Measurements from ENCODE around the gene P2RY2.

P2RY2 gene
- 0 to 0.04 (median 0) reads per million in 3 experiments for total RNA-seq

DNA sequence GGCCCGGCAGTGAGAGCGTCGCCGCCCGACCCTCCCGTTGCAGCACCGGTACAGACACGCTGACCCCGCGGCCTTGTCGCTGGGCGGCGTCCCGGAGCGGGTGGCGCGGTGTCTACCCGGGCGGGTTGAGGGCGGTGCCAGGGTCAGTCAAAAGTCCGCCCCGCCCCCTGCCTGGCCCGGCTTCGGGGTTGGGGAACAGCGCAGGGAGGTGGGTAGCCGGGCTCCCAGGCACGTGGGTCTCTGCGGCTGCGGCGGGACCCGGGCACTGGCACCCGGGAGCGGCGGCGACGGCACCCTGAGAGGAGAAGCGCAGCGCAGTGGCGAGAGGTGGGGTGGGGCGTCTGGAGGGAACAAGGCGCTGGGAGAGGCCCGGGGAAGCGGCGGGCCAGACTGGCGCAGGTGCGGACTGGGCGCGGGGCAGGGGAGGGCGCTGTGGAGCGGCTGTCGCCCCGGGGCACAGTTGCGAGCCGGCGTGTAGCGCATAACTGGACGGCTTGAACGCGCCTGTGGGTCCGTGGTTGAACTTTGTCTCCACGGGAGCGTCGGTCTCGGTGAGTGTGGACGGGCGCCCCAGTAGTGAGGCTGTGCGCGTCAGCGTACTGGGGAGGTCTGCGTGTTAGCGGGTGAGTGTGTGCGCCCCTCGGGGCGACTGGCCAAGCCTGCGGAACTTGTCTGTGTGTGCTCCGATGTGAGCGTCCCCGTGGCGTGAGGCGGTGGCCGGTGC lies at the start of gene P2RY2:
Gene P2RY2 (plus strand): TSS at position 176 of the 724 bp plus-strand sequence. CDS start 15,879 bp downstream, outside the sequence.
- DNase-seq = no peak

DNA sequence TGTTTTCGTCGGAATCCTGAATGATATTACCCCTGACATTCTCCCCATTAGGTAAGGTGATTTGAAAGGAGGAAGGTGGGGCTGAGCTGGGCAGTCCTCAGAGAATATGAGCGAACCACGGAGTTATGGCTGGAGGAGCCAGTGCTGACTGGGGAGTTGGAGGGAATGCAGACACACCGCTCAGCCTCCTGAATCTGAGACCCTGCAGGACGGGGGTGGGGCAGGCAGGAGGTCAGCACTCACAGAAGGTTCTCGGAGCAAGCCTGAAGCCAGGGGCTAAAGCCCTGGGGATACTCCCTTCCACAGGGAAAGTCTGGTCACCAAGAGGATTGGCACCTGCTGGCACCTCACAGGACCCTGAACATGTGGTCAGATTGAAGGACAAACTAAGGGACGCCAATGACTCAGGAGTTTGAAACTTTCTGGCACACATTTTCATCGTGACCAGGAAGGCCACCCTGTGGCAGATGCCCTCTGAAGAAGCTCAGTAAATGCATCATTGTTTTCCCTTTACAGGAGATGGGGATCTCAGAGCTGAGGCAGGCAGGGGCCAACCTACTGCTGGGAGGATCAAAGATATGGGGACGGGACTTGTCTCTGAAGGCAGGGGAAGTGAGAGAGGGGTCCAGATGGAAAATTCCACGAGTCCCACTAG lies 49.0 kb upstream of the P2RY2 start:
- no peak for DNase-seq

DNA sequence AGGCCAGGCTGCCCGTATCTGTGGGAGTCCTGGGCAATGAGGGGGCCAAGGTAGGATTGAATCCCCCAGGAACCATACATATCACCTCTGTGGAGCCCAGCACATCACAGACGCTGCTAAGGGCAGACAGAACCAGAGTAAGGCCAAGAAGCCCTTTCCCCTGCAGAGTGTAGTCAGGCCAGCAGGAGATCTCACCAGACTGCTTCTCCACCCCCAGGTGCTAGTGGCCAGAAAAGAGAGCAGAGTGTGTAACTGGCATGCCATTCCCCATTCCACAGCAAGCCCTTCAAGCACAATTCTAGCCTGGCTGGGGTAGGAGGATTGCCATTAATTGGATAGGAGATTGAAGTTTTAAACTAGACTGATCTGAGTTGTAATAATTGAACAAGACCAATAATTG lies 47.9 kb upstream of the P2RY2 start:
- no peak for DNase-seq

DNA sequence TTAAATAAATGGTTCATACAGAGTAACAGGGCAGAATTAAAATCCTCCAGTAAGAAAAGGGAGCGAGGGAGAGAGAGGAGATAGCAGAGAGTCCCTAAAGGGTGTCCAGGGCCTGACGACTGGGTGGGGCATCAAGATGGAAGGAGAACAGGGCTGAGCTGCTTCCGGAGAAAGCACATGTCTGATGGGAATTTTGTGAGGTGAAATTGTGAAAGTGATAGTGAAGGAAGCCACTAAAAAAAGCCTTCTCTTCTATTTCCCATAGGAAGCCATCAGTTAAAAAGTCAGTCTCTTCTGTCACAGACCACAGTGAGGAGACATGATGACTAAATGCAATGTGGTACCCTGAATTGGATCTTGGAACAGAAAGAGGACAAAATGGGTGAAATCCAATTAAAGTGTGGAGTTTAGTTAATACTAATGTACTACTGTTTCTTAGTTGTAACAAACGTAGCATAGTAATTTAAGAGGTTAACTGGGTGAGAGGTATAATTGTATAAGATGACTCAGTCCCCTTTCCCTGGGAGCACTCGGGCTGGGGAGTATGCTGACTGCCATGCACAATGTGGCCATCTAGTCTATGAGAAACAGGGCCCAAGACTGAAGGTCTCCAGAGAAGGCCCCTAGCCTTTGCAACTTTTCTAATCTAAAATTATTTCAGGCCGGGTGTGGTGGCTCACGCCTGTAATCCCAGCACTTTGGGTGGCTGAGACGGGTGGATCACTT lies 46.5 kb upstream of the P2RY2 start:
- no peak for DNase-seq

DNA sequence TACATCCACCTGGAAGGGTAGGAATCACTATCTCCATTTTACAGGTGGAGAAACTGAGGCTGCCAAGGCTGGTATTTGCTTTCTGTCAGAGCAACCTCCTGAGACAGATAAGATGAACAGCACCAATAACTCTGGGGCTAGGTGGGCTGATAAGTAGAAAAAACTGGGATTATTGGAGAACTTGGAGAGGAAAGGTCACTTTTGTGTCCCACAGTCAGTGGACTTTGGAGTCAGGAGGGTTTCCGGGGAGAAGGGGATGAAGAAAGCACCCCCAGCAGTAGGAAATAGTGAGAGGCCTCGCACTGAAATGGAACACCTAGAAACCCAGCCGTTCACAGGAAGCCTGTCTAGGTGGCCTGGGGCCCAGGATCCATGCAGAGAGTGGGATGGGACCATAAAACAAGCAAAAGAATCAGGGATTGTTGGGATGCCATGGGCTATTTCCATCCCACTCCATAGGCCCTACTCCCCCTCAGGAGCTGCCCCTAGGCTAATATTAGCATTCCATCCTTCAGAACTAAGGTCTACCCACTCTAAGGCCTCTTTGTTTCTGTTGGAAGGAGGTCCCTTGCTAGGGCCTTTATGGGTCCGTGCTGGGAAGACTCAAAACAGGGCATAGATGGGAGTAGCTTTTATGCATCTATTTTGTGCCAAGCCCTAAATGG lies 45.0 kb upstream of the P2RY2 start:
- DNase-seq = no peak

DNA sequence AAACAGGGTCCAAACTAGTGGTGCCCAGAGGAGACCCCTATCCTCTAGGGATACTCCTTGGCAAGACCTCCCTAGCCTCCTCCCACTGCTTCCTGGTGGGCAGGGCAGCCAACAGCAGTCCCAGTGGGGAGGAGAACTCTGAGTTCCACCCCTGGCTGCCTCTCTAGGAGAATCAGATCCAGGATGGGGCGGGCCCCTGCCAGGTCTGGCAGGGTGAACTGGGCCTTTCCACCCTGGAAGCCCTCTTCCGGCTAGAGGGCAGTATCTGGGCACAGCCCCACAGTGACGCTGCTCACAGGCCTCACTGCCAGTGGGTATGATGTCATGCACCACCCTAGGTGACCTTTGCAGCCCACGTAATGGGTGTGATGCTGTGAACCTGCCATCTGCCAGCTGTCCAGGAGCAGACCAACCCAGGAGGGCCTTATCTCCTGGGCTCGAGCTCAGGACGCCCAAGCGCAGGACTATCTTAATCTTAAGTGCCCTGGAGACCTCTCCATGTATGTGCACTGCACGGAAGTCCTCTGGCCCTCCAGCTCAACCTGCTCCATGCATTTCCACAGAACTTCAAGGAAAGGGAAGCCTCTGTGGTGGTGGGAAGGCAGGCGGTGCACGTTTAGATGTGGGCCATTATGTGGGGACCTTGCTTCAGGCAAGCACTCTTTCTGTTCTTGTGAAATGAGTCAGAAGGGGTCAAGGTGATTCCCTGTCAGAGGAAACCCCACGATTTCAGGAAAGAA lies 44.2 kb upstream of the P2RY2 start:
- DNase-seq = no peak

DNA sequence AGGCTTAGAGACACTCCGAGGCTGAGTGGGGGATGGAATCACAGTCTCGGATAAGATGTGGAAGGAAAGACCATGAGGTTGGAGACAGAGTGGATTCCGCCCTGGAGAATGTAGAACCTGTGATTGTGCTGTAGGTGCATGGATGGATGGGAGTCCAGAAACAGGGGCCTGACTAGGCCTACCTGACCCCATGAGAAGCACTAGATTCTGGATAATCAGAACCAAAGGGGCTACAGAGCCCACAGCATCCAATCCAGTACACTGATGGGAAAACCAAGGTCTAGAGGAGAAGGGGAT lies 43.6 kb upstream of the P2RY2 start:
- DNase-seq = no peak

DNA sequence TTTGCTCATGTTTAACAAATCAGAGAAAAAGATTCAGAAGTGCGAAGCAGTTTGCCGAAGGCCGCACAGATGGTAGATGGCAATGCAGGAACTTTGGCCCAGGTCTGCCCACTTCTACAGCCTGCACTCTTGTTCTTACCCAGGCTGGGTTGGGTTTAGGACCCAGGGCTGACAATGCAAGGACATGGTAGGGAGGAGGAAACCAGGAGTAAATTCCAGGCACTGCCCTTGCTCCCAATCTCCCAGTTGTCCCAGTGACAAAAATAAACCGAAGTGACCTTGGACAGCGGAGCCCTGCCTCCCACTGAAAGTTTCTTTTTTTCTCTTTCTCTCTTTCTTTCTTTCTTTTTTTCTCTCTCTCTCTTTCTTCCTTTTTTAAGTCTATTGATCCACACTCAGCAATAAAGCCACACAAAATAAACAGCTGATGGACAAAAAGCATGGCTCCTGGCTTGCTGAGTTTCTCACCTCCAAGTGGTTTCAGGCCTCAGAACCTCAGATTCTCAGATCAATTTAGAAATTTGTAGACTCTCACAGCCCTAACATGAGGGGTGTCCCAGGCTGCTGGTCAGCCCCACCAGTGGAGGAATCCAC lies 42.4 kb upstream of the P2RY2 start:
- DNase-seq = no peak

DNA sequence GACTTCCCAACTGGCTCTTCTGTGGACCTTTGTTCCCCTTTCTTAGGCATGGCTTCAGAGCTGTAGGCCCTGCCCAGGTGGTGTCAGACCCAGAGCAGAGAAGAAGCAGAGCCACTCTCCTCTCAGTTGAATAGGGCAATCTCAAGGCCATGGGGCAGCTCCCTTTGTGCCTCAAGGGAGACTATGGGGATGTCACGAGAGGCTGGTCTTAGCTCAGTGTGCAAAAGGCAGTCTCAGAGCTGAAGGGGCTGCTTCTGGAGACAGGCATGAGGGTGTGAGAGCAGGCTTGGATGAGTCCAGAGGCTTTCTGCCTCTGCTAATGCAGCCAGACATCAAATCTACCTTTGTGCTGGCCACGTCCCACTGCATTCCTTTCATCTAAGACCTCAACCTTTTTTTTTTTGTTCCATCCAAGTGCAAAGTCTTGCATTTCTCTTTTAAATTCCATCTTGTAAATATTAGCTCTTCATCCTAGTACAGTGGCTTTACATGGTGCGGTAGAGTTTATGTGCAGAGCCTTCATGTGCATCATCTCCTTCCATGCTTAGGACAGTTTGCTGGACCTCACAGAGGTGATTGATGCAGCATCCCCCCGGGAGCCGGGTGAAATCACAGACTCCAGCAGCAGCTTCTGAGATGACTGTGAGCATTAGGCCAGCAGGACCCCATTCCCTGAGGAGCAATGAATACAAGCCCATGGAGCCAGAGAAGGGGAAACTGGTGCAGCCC lies 41.8 kb upstream of the P2RY2 start:
- DNase-seq = no peak

DNA sequence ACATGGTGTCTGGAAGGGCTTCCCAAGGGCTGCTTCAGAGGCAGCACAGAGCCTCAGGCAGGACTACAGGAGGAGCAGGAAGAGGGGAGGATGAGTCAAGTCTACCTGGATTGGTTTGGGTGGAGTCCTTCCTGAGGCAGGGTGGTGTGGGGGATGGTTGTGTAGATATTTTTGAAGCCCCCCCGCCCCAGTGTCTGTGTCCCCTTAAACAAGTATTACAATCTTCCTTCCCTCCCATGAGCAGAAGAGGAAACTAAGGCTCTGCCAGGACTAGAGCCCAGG lies 41.3 kb upstream of the P2RY2 start:
- no peak for DNase-seq

DNA sequence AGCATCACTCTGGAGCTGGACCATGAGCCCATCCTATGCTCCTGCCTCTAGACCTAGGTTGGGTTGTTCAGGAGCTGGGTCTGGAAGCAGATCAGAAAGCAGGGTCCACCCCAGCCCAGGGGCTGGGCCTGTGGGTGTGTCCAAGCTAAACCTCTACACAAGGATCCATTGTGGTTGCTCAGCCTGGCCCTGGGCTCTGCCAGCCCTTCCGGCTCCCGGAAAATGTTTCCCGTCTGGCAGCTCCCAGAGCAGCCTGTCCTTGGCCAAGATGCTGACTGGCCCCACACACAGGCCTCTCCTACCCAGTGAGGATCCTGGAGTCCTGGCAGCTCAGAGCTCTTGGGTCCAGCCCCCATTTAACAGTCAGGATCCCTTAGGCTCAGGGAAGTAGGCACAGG lies 40.7 kb upstream of the P2RY2 start:
- no peak for DNase-seq

DNA sequence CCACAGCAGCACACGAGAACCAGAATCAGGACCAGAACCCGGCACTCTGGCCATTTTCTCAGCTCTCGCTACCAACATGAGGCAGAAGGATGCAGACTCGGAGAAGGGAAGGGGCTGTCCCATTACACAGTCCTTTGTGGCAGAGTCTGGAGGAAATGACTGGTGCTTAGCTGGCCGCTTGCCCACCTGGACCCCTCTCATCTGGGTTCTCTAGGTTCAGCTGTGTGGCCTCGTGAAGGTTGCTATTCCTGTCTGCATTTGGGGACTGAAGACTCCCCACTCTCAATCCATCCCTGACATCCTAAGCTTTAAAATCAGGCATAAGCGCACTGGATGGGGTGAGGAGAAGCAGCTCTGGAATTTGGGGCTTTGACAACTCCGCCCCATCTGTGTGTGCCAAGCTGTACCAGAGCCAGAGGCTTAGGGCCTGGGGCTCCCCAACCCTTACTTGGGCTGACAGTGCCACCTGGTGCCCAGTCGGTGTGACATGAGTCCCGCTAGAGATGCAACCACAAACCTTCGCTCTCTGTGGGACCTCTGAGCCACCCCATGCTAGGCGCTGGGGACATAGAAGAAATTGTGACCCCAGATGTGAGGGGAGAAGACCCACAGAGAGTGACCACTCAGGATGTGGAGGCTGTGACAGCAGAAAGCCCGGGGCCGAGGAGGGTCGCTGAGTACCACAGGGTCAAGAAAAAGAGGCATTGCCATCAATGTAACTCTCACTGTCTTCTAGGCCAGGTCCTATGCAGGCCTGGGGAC lies 40.1 kb upstream of the P2RY2 start:
- DNase-seq = peak; percentile 64

DNA sequence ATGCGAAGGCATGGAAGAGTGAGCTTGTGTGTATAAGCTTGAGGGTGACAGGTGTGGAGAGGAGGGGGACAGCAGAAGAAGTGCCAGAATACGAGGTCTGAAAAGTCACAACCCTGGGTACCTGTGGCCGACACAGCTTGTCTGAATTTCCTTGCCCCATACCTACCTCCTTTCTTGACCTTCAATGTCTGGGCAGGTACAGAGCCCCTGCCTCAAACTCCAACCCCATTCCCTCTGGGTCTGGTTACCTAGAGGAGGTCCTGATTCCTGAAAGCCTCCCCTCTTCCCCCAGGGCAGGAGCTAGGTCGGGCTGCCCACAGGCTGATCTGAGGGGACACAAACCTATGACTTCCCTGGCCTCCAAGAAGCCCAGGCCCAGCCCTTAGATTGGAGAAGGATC lies 39.4 kb upstream of the P2RY2 start:
- DNase-seq = no peak

DNA sequence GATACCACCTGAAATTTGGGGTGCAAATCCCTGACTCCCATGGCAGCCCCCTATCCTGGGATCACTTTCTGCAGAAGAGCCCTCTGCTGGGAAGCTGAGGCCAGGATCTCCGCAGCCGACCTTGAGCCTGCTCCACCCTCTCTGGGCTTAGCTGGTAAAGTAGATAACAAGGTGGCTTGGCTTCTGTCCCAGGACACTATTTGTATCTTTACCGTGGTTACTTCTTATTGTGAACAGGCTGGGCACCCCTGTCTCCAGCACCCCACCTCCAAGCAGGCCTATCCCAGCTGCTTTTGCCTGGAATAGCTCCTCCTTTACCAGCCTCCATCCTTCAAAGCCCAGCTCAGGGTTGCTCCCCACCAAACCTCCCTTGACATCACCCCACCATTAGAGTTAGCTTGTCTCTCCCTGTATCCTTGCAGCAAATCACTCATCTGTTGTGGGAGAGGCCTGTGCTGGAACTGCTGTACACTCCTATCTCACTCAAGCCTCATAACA lies 35.2 kb upstream of the P2RY2 start:
- no peak for DNase-seq

DNA sequence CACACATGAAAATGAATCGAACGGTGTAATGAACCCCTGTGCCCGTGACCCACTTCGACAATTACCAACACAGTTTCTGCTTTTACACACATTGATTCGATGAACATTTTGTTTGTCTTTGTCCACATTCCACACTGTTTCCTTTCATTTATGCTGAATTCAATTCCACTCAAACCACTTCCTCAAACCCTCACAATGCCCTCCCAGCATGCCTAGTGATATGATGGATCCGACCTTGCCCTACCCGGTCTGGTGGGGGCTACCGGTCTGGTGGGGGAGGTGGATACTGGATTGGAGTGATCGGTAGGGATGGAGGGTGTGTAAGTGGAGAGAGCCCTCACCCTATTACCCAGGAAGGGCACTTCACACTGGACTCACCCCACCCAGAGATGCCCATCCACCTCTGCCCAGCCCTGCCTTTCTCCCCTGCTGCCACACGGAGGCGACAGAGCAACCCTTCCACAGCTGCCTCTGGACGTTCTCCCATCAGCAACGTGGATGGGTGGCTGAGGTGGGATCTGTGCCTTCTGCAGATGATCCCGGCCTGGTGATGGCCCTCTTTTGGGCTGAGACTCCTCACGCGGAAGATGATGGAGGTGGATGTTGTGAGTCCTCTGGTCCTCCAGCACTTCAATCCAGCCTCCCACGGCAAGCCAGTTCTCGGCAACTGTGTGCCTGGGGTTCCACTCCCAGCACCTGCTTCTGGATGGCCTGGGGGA lies 33.0 kb upstream of the P2RY2 start:
- peak; percentile 9 for DNase-seq

DNA sequence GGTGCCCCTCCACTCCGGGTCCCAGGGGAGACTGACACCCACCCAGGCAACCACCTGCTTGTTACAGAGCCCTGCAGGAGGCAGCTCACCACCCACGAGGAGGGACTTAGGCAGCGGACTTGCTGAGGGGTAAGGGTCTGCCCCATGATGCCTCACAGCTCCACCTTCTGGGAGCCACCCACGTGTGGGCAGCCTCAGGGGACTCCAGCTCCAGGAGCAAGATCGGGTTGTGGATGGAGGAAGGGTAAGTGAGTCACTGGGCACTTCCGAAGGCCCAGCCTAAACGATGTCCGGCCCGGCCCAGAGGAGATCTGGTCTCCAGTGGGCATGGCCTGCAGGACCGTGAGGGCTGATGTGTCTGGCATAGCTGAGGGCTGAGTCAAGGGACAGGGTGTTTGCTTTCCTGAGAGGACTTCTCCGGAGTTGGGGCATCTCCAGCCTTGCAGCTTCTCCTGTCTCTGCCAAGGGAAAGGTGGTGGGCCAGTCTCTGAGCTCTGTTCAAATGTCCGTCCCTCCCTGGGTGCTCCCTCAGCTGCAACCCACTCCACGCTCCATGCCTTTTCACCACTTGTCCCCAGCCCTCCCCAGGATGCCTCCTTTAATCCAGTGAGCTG lies 32.3 kb upstream of the P2RY2 start:
- DNase-seq = no peak

DNA sequence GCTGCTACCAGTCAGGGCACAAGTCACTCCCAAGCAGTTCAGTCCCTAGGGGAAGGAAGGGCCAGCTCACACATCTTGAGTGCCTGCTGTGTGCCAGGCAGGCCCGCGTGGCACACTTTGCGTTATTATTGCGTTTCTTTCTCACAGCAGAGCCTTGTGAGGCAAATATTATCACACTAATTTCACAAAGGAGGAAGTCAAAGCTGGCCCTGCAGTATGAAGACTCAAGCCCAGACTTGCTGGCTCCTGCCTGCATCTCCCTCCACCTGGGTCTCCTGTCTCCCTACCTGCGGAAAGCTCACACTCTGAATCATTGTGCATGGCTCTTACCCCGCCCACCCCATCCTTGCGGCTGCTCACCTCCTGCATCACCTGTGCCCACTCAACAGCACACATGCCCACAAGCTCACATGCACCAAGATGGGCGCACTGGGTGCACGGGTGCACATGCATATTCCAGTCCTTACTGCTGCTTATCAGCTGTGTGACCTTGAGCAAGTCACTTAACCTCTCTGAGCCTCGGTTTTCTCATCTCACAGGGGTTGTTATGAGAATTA lies 31.7 kb upstream of the P2RY2 start:
- DNase-seq = no peak

DNA sequence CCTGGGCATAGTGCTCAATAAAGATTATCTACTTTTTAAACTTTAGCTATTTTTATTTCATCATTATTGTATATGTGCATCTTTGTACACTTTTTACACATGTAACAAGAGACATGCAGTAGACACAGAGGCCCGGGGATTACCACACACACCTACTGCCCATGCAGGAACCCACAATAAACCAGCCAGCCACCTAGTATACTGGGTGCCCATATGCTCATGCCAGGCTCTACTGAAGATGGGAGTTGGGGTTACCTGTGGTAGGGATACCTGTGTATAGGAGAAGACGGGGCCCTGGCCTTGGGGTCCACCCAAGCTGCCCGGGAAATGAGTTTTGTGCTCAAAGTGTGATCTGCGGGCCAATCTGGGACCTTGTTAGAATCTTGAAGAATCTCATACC lies 31.2 kb upstream of the P2RY2 start:
- no peak for DNase-seq

DNA sequence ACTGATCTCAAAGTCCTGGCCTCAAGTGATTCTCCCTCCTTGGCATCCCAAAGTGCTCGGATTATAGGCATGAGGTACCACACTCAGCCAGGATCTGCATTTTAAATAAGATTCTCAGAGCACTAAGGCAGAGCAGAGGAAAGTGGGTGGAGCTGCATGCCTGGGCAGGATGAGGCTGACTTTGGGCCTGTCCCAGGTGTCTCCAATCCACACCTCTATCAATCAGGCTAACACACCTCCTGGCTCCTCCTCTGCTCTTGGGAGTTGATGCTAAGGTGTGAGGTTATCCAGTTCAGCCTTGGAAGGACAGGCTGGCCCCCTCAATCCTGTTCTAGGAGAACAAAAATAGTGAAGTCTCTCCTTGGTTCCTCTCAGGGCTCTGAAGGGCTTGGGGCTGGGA lies 30.2 kb upstream of the P2RY2 start:
- no peak for DNase-seq

DNA sequence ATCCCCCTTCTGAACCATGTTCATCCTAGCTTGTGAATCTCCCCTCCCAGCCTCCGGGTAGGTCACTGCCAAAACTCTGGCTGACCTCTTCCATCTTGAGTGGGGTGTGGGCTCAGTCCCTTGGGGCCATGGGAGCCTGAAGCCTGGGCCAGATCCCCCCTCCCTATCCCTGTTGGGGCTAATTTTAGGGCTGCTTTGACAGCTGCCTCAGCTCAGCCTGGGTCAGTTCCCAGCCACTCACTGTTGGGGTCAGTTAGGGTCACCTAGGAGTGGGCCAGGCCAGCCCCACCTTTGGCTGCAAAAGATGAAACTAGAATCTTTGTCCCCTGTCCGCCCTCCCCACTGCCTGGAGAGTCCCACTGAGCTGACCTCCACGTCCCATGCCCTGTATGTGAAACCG lies 29.8 kb upstream of the P2RY2 start:
- no peak for DNase-seq
